Pancreas (tissue), 10 donors: ENCODE results near the gene SPRED1. TPM values are rescaled to one million over a fixed set of nuclear protein-coding genes. Genes with fewer than 3 reads are reported as not detected.

Experiments used
- ATAC-seq, 4 donors: fragments of 200-7000 bp; cut with Tn5 transposase; one replicate each; pipeline versions ENCODE4 v1.8.0 to v1.9.1; 2020; ENCODE audit warnings: mild to moderate bottlenecking in 4 of 4, moderate library complexity in 4 of 4
- DNase-seq, 6 donors: peaks; one replicate each; pipeline ENCODE4 v3.0.0-alpha.2; 2020
- FAIRE-seq: peaks from 2 replicates; lab custom pipeline; 2012; peaks lifted over from hg19 to GRCh38; lab: Jason Lieb, UNC
- H3K27ac ChIP-seq, 4 donors: fragments of 200-600 bp; sonication (generic); 1 replicate in 3 of 4; 2 replicates in 1 of 4; pipeline versions ENCODE4 v1.5.0 to v1.8.0; 2020
- H3K27me3 ChIP-seq, 4 donors: fragments of 200-600 bp; one replicate each; pipeline ENCODE4 v1.8.0; 2021
- H3K36me3 ChIP-seq, 3 donors: fragments of 200-600 bp; sonication (generic) in 1 of 3; one replicate each; pipeline versions ENCODE4 v1.5.0 to v1.8.0; 2020 to 2021
- H3K4me1 ChIP-seq, 3 donors: fragments of 200-600 bp; one replicate each; pipeline ENCODE4 v1.8.0; 2021
- H3K4me3 ChIP-seq, 4 donors: fragments of 200-600 bp; sonication (generic) in 2 of 4; one replicate each; pipeline versions ENCODE4 v1.5.0 to v1.8.0; 2020 to 2021
- H3K9me3 ChIP-seq, 4 donors: fragments of 200-600 bp; one replicate each; pipeline ENCODE4 v1.8.0; 2021
- WGBS, 2 donors: extraction: QIAGEN DNeasy Blood & Tissue Kit; methylation state at CpG; one replicate each; pipeline ENCODE4 v1.1.7; 2013; 5-methylcytosine and 5-hydroxymethylcytosine counted together
- intact Hi-C, 3 donors: fragments of 100-400 bp; cut with DNase I; formaldehyde crosslinking; loops; one replicate each; pipeline versions ENCODE4 v1.11.1 to v1.14.2; 2022
- polyA plus RNA-seq, 2 donors: library from polyadenylated mRNA; stranded (reverse); fragments of 200-250 nt; gene quantifications; one replicate each; pipeline ENCODE4 v1.2.3, GENCODE V29; 2013
- total RNA-seq, 6 donors: library from RNA; stranded (reverse); fragmentation: NEBNext Ultra II Directional in 4 of 6; extraction: Animal tissue kit (Norgen Biotek cat#: 25700) in 4 of 6; gene quantifications; one replicate each; pipeline versions ENCODE4 v1.2.1 to v1.2.4, GENCODE V29; 2021 to 2023
- TF ChIP-seq, protein P1 (sequence below), 4 donors: fragments of 200-600 bp; sonication (generic) in 3 of 4; IDR thresholded peaks; one replicate each; pipeline versions ENCODE4 v1.5.0 to v1.8.0; 2021; ENCODE audit warnings: antibody characterized with exemption in 4 of 4
- donor health status: healthy with polysubstance abuse.
- donor health status: DM: no; HTN: no; CAD: no; lungs with moderate emphysema.
- donor health status: DM: no; HTN: no; CAD: no.
- donor health status: control.
- donor health status: control.
- donor health status: Bipolar disorder and iron deficiency.
- donor health status: DM: yes; HTN: yes; CAD: no.
- donor health status: DM: no; HTN: no; CAD: no.
- donor health status: DM: no; HTN: no; CAD: no.
- donor health status: DM: yes; HTN: yes; CAD: no.

SPRED1 gene
- total and polyA plus RNA-seq, 8 donors, result 2.5 to 19.2 (median 6.5) TPM

GRCh38 chr15:38281031-38281430 lies 28.4 kb downstream of the SPRED1 start:
- 89 to 95% methylated on average over 1 of the region's 1 CpG for WGBS, 2 donors
- Histone ChIP-seq H3K4me3 (no peak overlapping the region), H3K9me3 (no peaks in the 10 kb centered on the region), H3K4me1 (no peaks in the 10 kb centered on the region), H3K27me3 (no peaks in the 10 kb centered on the region), H3K27ac (no peak overlapping the region), H3K36me3 (no peaks in the 10 kb centered on the region)
- TF ChIP-seq, protein P1, sequence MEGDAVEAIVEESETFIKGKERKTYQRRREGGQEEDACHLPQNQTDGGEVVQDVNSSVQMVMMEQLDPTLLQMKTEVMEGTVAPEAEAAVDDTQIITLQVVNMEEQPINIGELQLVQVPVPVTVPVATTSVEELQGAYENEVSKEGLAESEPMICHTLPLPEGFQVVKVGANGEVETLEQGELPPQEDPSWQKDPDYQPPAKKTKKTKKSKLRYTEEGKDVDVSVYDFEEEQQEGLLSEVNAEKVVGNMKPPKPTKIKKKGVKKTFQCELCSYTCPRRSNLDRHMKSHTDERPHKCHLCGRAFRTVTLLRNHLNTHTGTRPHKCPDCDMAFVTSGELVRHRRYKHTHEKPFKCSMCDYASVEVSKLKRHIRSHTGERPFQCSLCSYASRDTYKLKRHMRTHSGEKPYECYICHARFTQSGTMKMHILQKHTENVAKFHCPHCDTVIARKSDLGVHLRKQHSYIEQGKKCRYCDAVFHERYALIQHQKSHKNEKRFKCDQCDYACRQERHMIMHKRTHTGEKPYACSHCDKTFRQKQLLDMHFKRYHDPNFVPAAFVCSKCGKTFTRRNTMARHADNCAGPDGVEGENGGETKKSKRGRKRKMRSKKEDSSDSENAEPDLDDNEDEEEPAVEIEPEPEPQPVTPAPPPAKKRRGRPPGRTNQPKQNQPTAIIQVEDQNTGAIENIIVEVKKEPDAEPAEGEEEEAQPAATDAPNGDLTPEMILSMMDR (IDR thresholded peaks at IDR 0.05), result no peak
- no peak for ATAC-seq
- intact Hi-C loops, result no loop called here
- no peak for FAIRE-seq
- no peak for DNase-seq

DNA sequence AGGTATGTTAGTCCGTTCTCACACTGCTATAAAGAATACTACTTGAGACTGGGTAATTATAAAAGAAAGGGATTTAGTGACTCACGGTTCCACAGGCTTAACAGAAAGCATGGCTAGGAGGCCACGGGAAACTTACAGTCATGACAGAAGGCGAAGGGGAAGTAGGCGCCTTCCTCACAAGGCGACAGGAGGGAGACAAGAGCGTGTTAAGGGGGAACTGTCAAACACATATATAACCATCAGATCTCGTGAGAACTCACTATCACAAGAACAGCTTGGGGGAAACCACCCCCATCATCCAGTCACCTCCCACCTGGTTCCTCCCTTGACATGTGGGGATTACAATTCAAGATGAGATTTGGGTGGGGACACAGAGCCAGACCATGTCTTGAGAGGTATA lies 30.4 kb downstream of the SPRED1 start:
- Histone ChIP-seq H3K36me3 (no peaks in the 10 kb centered on the region), H3K27me3 (no peaks in the 10 kb centered on the region), H3K4me3 (no peak overlapping the region), H3K4me1 (no peaks in the 10 kb centered on the region), H3K9me3 (no peaks in the 10 kb centered on the region), H3K27ac (no peak overlapping the region)
- intact Hi-C loops, result no loop called here
- WGBS, 2 donors, result 77 to 82% methylated on average over 8 of the region's 8 CpGs
- TF ChIP-seq, protein P1 (IDR thresholded peaks at IDR 0.05), result no peak
- DNase-seq (no peak), ATAC-seq (no peak), FAIRE-seq (no peak)

- no peaks in the 10 kb centered on the region for H3K9me3 ChIP-seq
- TF ChIP-seq, protein P1 (IDR thresholded peaks at IDR 0.05), result no peak
- H3K27ac ChIP-seq, result no peak overlapping the region
- intact Hi-C loops, result no loop called here
- DNase-seq (no peak), ATAC-seq (no peak), FAIRE-seq (no peak)
- no peak overlapping the region for H3K4me3 ChIP-seq
- H3K36me3 ChIP-seq, result no peaks in the 10 kb centered on the region
- no peaks in the 10 kb centered on the region for H3K27me3 ChIP-seq
- 90 to 92% methylated on average over 4 of the region's 4 CpGs for WGBS, 2 donors
- no peaks in the 10 kb centered on the region for H3K4me1 ChIP-seq
These were observed 32.8 kb downstream of the SPRED1 start for GRCh38 chr15:38285456-38285855.

GRCh38 chr15:38294126-38294525 lies 41.5 kb downstream of the SPRED1 start:
- no peak for ATAC-seq

More at GRCh38 chr15:38294126-38294525, 41.5 kb downstream of the SPRED1 start:
- no peaks in the 10 kb centered on the region for H3K9me3 ChIP-seq
- H3K36me3 ChIP-seq, result no peaks in the 10 kb centered on the region
- DNase-seq (no peak), FAIRE-seq (no peak)
- no peak overlapping the region for H3K27ac ChIP-seq
- peaks cover 0 to 5% (median 4%) of the 10 kb centered on the region in 3 donors for H3K4me1 ChIP-seq
- H3K4me3 ChIP-seq, result no peak overlapping the region
- H3K27me3 ChIP-seq, result no peaks in the 10 kb centered on the region
- 75 to 83% methylated on average over 3 of the region's 3 CpGs for WGBS, 2 donors
- TF ChIP-seq, protein P1 (IDR thresholded peaks at IDR 0.05), result no peak
- intact Hi-C loops, result no loop called here
